ENCODE measurements around the gene CCNT2.
"Not testable (repeated sequence)": the region's sequence is repeated elsewhere in the genome, so short reads cannot be mapped to it uniquely, and the experiment has no call there.

The CCNT2 gene

GRCh38 chr2:134949981-134950708 lies 31.5 kb downstream of the CCNT2 start:
- no peak overlapping the region for H3K4me3 ChIP-seq (ENCODE audit: control insufficient read depth, low read depth, low read length)
- no peak for DNase-seq (ENCODE audit: low read depth)
- no peak for TF ChIP-seq CTCF (IDR thresholded peaks at IDR 0.05; ENCODE audit: control insufficient read depth, insufficient read depth, low read depth, low read length, missing control alignments)

GRCh38 chr2:134950886-134951285 lies 32.3 kb downstream of the CCNT2 start:
- TF ChIP-seq CTCF (IDR thresholded peaks at IDR 0.05; ENCODE audit: control insufficient read depth, insufficient read depth, low read depth, low read length, missing control alignments), result no peak
- DNase-seq (ENCODE audit: low read depth), result no peak
- H3K4me3 ChIP-seq (ENCODE audit: control insufficient read depth, low read depth, low read length), result no peak overlapping the region

- no peak for DNase-seq (ENCODE audit: low read depth)
- no peak for TF ChIP-seq CTCF (IDR thresholded peaks at IDR 0.05; ENCODE audit: control insufficient read depth, insufficient read depth, low read depth, low read length, missing control alignments)
- no peak overlapping the region for H3K4me3 ChIP-seq (ENCODE audit: control insufficient read depth, low read depth, low read length)
Observed at GRCh38 chr2:134952608-134953007, 34.0 kb downstream of the CCNT2 start.

- no peak for DNase-seq (ENCODE audit: low read depth)
- no peak overlapping the region for H3K4me3 ChIP-seq (ENCODE audit: control insufficient read depth, low read depth, low read length)
- TF ChIP-seq CTCF (IDR thresholded peaks at IDR 0.05; ENCODE audit: control insufficient read depth, insufficient read depth, low read depth, low read length, missing control alignments), result no peak
Observed at GRCh38 chr2:134954065-134954464, 35.4 kb downstream of the CCNT2 start.

- H3K4me3 ChIP-seq (ENCODE audit: control insufficient read depth, low read depth, low read length), result no peak overlapping the region
- no peak for TF ChIP-seq CTCF (IDR thresholded peaks at IDR 0.05; ENCODE audit: control insufficient read depth, insufficient read depth, low read depth, low read length, missing control alignments)
- DNase-seq (ENCODE audit: low read depth), result no peak
Observed at GRCh38 chr2:134955744-134956143, 37.1 kb downstream of the CCNT2 start.

- no peak overlapping the region for H3K4me3 ChIP-seq (ENCODE audit: control insufficient read depth, low read depth, low read length)
- no peak for DNase-seq (ENCODE audit: low read depth)
- no peak for TF ChIP-seq CTCF (IDR thresholded peaks at IDR 0.05; ENCODE audit: control insufficient read depth, insufficient read depth, low read depth, low read length, missing control alignments)
Observed at GRCh38 chr2:134957477-134957876, 38.9 kb downstream of the CCNT2 start.

- not testable (repeated sequence) for DNase-seq (ENCODE audit: low read depth); H3K4me3 ChIP-seq (ENCODE audit: control insufficient read depth, low read depth, low read length)
Observed at GRCh38 chr2:134967166-134967565, 48.5 kb downstream of the CCNT2 start.
